GM19035 (cell line): ENCODE results near the gene PNMA6E.
"Not testable (repeated sequence)": the region's sequence is repeated elsewhere in the genome, so short reads cannot be mapped to it uniquely, and the experiment has no call there.

Source experiments
- ATAC-seq: cut with Tn5 transposase; IDR thresholded peaks from one replicate; pipeline ENCODE4 v1.9.1; 2021; ENCODE audit not compliant: unreplicated experiment

PNMA6E gene

GRCh38 chrX:153387987-153388721 is 13.0 kb downstream of the PNMA6E start:
- ATAC-seq = no peak

GRCh38 chrX:153387345-153387744 is 13.8 kb downstream of the PNMA6E start:
- no peak for ATAC-seq

DNA sequence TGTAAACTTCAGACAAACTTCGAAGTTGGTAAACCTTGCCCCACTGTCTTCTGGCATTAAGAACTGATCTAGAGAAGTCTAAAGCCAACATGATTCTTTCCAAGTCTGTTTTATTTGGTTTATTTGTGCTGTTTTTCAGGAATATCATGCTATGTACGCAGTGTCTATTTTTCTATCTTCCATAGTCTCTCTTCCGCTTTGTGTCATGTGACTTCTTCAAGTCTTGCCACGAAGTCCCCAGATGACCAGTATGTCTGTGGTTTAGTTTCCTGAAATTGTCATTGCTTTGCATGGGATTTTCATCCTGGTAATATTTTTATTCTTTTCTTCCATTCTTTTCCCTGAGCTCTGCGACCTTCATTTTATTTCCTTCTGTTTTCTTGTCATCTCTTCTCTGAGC is 15.1 kb downstream of the PNMA6E start:
- ATAC-seq = no peak

- ATAC-seq = not testable (repeated sequence)
Observed at GRCh38 chrX:153384973-153385372, 16.2 kb downstream of the PNMA6E start.

GRCh38 chrX:153384390-153384789 is 16.8 kb downstream of the PNMA6E start:
- ATAC-seq = no peak

DNA sequence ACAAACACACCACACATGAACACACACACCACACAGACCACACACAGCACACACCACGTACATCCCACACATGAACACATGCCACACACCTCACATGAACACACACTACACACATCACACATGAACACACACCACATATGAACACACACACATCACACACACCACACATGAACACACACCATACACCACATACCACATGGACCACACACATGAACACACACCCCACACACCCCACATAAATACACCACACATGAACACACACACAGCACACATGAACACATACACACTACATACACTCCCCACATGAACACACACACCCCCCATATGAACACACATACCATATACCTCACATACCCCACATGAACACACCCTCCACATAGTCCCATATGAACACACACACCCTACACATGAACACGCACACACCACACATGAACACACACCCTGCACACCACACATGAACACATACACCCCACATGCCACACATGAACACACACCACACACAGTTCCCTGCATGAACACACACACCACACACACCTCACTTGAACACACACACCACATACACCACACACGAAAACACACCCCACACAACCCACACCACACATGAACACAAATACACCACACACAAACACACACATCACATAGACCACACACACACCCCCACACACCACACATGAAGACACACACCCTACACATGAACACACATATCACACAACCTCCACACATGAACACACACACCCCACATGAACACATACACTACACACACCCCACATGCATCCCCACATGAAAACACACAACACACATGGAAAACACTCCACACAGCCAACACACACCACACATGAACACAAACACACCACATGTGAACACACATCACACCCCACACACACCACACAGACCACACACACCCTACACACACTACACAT is 18.3 kb downstream of the PNMA6E start:
- ATAC-seq = no peak

DNA sequence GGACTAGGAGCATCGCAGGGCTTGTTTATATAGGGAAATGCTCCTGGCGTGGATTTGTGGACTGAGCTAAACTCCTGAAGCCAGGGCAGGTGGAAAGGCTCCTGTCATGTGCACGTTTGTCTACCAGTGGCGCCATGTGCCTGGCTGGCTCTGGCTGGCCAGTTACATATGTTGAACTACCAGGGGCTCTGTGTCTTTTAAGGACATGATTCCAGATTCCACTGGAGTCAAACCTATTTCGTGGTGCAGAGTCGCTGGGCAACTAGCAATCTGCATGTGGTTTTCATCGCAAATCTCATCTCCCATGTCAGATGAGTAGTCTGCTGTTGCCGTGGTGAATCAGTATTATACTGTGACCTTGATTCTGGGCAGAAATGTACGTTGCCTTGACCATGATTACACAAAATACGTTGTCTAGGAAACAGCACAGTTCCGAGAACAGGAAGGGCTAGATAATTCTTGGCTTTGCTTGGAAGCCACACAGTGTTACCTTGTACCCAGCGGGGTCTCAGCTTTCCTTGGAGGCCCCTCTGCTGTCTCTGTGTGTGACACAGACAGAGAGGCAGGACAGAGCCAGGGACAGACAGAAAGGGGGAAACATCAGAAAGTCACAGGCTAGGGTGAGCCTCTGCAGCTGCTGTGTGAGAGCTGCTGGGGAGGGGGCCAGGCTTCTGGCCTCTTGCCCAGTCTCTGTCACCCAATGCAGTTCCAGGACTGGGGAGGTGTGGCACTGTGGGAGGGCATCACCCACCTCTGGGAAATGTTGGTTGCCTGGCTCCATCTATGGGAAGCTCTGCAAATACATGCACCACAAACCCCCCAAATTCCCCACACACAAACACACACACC is 19.2 kb downstream of the PNMA6E start:
- ATAC-seq = no peak

DNA sequence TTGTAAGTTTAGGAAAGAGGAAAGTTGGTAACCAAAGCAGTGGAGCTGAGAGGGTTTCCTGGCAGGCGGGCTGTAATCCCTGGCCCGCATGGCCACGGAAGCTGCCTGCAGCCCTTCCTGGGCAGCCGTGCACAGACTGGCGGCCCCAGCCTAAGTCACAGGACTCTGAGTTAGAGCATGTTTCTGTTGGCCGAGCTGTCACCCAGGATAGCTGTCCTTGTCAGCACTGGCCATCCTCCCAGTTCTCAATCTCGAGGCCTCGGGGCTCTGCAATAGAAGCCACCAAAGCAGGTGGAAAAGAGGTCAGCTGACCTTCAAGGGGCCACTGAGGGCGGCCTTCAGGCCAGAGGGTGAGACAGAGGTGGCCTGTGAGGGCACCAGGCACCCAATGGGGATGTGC is 20.5 kb downstream of the PNMA6E start:
- no peak for ATAC-seq

GRCh38 chrX:153379971-153380581 is 21.1 kb downstream of the PNMA6E start:
- ATAC-seq = no peak

- no peak for ATAC-seq
Observed at GRCh38 chrX:153379508-153379907, 21.6 kb downstream of the PNMA6E start.

DNA sequence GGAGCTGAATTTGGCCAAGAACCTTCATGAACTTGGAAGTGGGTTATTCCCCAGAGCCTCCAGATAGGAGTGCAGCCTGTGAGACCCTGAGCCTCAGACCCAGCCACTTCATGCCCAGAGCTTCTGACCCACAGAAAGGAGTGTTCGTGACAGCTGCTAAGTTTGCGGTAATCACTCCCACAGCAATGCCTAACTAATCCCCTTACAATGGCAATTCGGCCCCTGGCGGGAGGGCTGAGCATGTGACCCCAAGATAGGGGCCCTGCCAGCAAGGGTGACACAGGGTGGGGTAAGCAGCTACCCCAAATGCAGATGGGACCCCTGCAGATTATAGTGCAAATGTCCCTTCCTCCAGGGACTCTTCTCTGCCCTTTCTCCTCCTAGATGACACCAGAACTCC is 22.5 kb downstream of the PNMA6E start:
- ATAC-seq = no peak

GRCh38 chrX:153377727-153378126 is 23.4 kb downstream of the PNMA6E start:
- no peak for ATAC-seq

DNA sequence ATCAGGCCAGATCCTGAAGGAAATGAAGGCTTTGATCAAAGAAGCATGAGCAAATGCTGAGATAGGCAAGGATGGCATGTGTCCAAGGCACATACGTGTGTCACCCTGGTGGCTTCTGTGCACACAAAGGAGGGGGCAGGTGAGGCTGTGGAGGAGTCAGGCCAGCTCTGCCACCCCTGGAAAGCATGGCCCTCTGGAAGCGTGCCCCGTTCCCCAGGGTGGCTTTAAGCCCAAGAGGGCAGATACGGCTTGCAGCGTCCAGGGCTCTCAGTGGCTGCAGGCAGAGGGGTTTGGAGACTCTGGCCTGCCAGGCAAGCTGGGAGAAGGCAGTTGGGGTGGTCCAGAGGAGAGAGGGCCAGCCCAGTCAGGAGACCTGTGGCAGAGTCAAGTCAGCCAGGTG is 25.6 kb downstream of the PNMA6E start:
- no peak for ATAC-seq

GRCh38 chrX:153374426-153374825 is 26.7 kb downstream of the PNMA6E start:
- ATAC-seq = no peak

DNA sequence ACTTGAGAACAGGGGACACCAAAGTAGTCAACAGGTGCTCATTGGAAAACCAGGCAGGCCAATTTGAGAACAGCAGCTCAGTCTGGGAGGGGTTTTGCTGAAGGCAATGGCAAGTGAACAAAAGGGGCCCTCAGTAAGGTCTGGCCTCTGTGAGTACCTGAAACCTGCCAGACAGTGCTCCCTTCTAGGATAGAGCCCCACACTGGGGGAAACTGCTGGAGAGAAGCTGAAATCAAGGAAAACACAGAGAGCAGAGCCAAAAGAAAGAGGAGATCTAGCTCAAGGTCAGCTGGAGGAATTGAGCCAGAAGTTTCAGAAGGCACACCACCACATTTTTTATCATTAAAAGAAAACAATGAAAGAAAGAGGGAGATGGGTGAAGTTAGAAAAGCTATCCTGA is 28.2 kb downstream of the PNMA6E start:
- no peak for ATAC-seq

DNA sequence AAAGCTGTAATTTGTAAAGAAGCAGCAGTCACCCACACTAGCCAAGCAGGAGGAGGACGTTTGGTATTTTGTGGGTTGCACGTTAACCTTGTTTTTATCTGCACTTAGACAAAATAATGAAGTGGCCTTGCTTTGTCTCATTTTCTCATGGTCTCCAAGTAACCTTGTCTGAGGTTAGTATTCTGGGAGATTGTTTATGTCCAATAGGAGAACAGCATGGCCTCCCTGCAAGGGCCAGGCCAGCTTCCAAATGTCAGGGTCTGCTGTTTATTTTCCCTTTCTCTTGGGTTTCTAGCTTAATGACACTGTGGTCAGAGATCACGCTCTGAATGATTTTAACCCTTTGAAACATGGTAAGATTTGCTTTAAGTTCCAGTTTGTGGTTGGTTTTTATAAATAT is 29.9 kb downstream of the PNMA6E start:
- ATAC-seq = no peak

- ATAC-seq = no peak
Observed at GRCh38 chrX:153370293-153371055, 30.7 kb downstream of the PNMA6E start.

GRCh38 chrX:153366878-153367538 is 34.1 kb downstream of the PNMA6E start:
- ATAC-seq = no peak

DNA sequence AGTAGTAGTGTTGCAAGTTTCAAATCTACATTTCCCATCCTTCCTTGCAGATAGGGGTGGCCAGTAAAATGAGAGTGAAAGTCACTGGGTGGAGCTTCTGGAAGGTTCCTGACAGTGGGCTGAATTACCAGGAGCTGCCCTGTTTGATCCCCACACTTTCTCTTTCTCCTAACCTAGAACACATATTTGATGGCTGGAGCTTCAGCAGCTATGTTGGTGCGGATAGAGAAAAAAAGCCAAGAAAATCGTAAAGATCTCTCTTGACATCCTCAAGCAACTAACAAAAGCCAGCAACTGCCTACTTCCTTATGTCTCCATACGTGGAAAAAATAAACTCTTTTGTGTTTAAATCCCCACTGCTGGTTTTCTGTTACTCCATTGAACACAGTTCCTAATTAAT is 35.0 kb downstream of the PNMA6E start:
- no peak for ATAC-seq

- ATAC-seq = no peak
Observed at GRCh38 chrX:153365670-153366069, 35.5 kb downstream of the PNMA6E start.
